Gastrocnemius medialis (tissue), 4 donors: ENCODE data around the gene AANAT.
A peak's percentile ranks its signal among the peaks of the same experiment; 100 is the strongest.

Experiments used
- POLR2A ChIP-seq, 2 donors: fragments of 450-650 bp; IDR thresholded peaks; one replicate each; pipeline ENCODE4 v1.6.1; 2017; ENCODE audit warnings: antibody characterized with exemption in 2 of 2, mild to moderate bottlenecking in 2 of 2, moderate library complexity in 2 of 2
- TF ChIP-seq, protein P1 (sequence below), 5 experiments: fragments of 450-650 bp in 3 of 5; fragments of 200-600 bp in 2 of 5; sonication (generic) in 2 of 5; IDR thresholded peaks in 4 of 5; conservative IDR thresholded peaks in 1 of 5; 1 replicate in 4 of 5; 2 replicates in 1 of 5; pipeline ENCODE4 v1.5.1; 2016 to 2019; ENCODE audit warnings: antibody characterized with exemption in 5 of 5, mild to moderate bottlenecking in 3 of 5, moderate library complexity in 3 of 5

DNA sequence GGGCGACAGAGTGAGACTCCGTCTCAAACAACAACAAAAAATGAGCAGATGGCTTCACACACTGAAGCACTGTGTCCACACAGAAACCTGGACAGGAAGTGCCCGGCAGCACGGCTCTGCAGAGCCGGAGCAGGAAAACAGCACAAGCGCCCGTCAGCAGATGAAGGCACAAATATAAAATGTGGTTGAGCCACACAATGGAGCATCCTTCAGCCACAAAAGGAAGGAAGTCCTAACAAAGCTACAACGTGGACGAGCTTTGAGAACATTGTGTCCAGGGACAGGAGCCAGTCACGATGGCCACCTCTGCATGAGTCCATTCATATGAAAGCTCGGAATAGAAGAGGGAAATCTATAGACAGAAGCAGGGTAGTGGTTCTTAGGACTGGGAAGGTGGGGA, 18.2 kb downstream of the AANAT start:
- TF ChIP-seq POLR2A (IDR thresholded peaks at IDR 0.05), result peak in 1 of 2 donors; percentile 50
- TF ChIP-seq, protein P1, sequence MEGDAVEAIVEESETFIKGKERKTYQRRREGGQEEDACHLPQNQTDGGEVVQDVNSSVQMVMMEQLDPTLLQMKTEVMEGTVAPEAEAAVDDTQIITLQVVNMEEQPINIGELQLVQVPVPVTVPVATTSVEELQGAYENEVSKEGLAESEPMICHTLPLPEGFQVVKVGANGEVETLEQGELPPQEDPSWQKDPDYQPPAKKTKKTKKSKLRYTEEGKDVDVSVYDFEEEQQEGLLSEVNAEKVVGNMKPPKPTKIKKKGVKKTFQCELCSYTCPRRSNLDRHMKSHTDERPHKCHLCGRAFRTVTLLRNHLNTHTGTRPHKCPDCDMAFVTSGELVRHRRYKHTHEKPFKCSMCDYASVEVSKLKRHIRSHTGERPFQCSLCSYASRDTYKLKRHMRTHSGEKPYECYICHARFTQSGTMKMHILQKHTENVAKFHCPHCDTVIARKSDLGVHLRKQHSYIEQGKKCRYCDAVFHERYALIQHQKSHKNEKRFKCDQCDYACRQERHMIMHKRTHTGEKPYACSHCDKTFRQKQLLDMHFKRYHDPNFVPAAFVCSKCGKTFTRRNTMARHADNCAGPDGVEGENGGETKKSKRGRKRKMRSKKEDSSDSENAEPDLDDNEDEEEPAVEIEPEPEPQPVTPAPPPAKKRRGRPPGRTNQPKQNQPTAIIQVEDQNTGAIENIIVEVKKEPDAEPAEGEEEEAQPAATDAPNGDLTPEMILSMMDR (IDR thresholded peaks at IDR 0.05 in 4 of 5, conservative IDR thresholded peaks at IDR 0.05 in 1 of 5), result no peak
